CD14-positive monocyte (primary cell): ENCODE results near the gene FST. TPM values are rescaled to one million over a fixed set of nuclear protein-coding genes. Genes with fewer than 3 reads are reported as not detected.

Source experiments
- DNase-seq, 3 donors: peaks; one replicate each; pipeline ENCODE4 v3.0.0-alpha.2; 2011 to 2022
- H2AFZ ChIP-seq: 2 replicates; pipeline ENCODE4 v1.6.0; 2012; ENCODE audit warnings: mild to moderate bottlenecking, low read depth, low read length, inconsistent platforms; ENCODE audit not compliant: insufficient read depth, poor library complexity, severe bottlenecking
- H3K27ac ChIP-seq, 2 donors: 1 replicate in 1 of 2; 2 replicates in 1 of 2; pipeline ENCODE4 v1.5.1; 2012 to 2013; ENCODE audit warnings: low read length in 2 of 2, control low read depth in 1 of 2, inconsistent platforms in 1 of 2, low read depth in 1 of 2, mild to moderate bottlenecking in 1 of 2
- H3K27me3 ChIP-seq, 2 donors: one replicate each; pipeline versions ENCODE4 v1.6.0 to v1.6.1; 2011 to 2013; ENCODE audit warnings: low read length in 2 of 2; ENCODE audit not compliant: control insufficient read depth in 2 of 2, insufficient read depth in 2 of 2
- H3K36me3 ChIP-seq, 2 donors: replicated peaks in 1 of 2; 1 replicate in 1 of 2; 2 replicates in 1 of 2; pipeline versions ENCODE4 v1.5.1 to v1.6.1; 2012 to 2013; ENCODE audit warnings: low read length in 2 of 2, control low read depth in 1 of 2, inconsistent platforms in 1 of 2, mild to moderate bottlenecking in 1 of 2; ENCODE audit not compliant: insufficient read depth in 2 of 2, control insufficient read depth in 1 of 2
- H3K4me1 ChIP-seq, 2 donors: 1 replicate in 1 of 2; 2 replicates in 1 of 2; pipeline versions ENCODE4 v1.5.1 to v1.6.1; 2012 to 2013; ENCODE audit warnings: low read length in 2 of 2, control low read depth in 1 of 2, inconsistent platforms in 1 of 2, mild to moderate bottlenecking in 1 of 2, moderate library complexity in 1 of 2; ENCODE audit not compliant: insufficient read depth in 2 of 2, control insufficient read depth in 1 of 2
- H3K4me2 ChIP-seq: replicated peaks from 2 replicates; pipeline ENCODE3; 2012; ENCODE audit warnings: low read length, moderate library complexity, mild to moderate bottlenecking; ENCODE audit not compliant: poor library complexity, severe bottlenecking; ENCODE audit errors: extremely low read depth
- H3K4me3 ChIP-seq, 3 experiments: fragments of 200-600 bp in 1 of 3; sonication (generic) in 1 of 3; replicated peaks in 1 of 3; 1 replicate in 2 of 3; 2 replicates in 1 of 3; pipeline ENCODE4 v1.5.1; 2011 to 2013; ENCODE audit warnings: low read length in 3 of 3, mild to moderate bottlenecking in 3 of 3, control low read depth in 2 of 3, low read depth in 2 of 3, inconsistent platforms in 1 of 3, moderate library complexity in 1 of 3
- H3K79me2 ChIP-seq: 2 replicates; pipeline ENCODE4 v1.6.0; 2012; ENCODE audit warnings: mild to moderate bottlenecking, control low read depth, inconsistent platforms, low read length, moderate library complexity; ENCODE audit not compliant: insufficient read depth
- H3K9ac ChIP-seq: 2 replicates; pipeline ENCODE4 v1.6.0; 2017; ENCODE audit warnings: low read length, mild to moderate bottlenecking; ENCODE audit not compliant: insufficient read depth, poor library complexity, severe bottlenecking
- H3K9me3 ChIP-seq, 2 donors: replicated peaks in 1 of 2; 1 replicate in 1 of 2; 2 replicates in 1 of 2; pipeline versions ENCODE4 v1.5.1 to v1.6.1; 2012 to 2013; ENCODE audit warnings: low read length in 2 of 2, control low read depth in 1 of 2; ENCODE audit not compliant: control insufficient read depth in 1 of 2, insufficient read depth in 1 of 2
- H4K20me1 ChIP-seq: 2 replicates; pipeline ENCODE4 v1.6.0; 2012; ENCODE audit warnings: mild to moderate bottlenecking, low read length, control low read depth, moderate library complexity; ENCODE audit not compliant: insufficient read depth
- H3K27ac Mint-ChIP-seq, 7 donors: one replicate each; pipeline ENCODE4 v1.8.0; 2020; ENCODE audit warnings: mild to moderate bottlenecking in 7 of 7, mixed read lengths in 7 of 7, moderate library complexity in 6 of 7, inconsistent platforms in 2 of 7
- H3K27me3 Mint-ChIP-seq, 3 donors: one replicate each; pipeline ENCODE4 v1.8.0; 2021 to 2022; ENCODE audit warnings: low read depth in 3 of 3, mild to moderate bottlenecking in 3 of 3, mixed read lengths in 3 of 3, moderate library complexity in 3 of 3, inconsistent platforms in 1 of 3
- H3K36me3 Mint-ChIP-seq, 2 donors: one replicate each; pipeline ENCODE4 v1.8.0; 2020; ENCODE audit warnings: mixed read lengths in 2 of 2, inconsistent platforms in 1 of 2, mild to moderate bottlenecking in 1 of 2
- H3K4me1 Mint-ChIP-seq: one replicate; pipeline ENCODE4 v1.8.0; 2020; ENCODE audit warnings: mild to moderate bottlenecking, mixed read lengths
- H3K4me3 Mint-ChIP-seq, 2 donors: one replicate each; pipeline ENCODE4 v1.8.0; 2020; ENCODE audit warnings: mild to moderate bottlenecking in 2 of 2, mixed read lengths in 2 of 2, moderate library complexity in 1 of 2
- H3K9me3 Mint-ChIP-seq, 7 donors: one replicate each; pipeline ENCODE4 v1.8.0; 2020 to 2022; ENCODE audit warnings: mixed read lengths in 7 of 7, mild to moderate bottlenecking in 6 of 7, moderate library complexity in 6 of 7, inconsistent platforms in 2 of 7
- CTCF ChIP-seq: fragments of 200-600 bp; IDR thresholded peaks from one replicate; pipeline ENCODE4 v1.8.0; 2022; ENCODE audit warnings: antibody characterized with exemption, mild to moderate bottlenecking
- WGBS: methylation state at CpG from one replicate; pipeline ENCODE4 v1.1.5; 2013; ENCODE audit warnings: missing lambda C conversion rate; ENCODE audit not compliant: insufficient coverage; 5-methylcytosine and 5-hydroxymethylcytosine counted together
- intact Hi-C, 2 donors: fragments of 100-400 bp; cut with micrococcal nuclease; formaldehyde crosslinking; loops; one replicate each; pipeline versions ENCODE4 v1.15.0 to v1.15.1; 2023
- polyA plus RNA-seq, 3 donors: library from polyadenylated mRNA; depleted of rRNA in 1 of 3; unstranded in 2 of 3; stranded (reverse) in 1 of 3; fragments of 300-500 nt in 2 of 3; fragments of >200 nt in 1 of 3; fragmentation: Illumina TruSeq in 2 of 3; gene quantifications; 1 replicate in 2 of 3; 2 replicates in 1 of 3; pipeline ENCODE4 v1.2.3, GENCODE V29; 2012 to 2021

The FST gene
- polyA plus RNA-seq, 3 donors = 0.23 TPM; not detected in 2

GRCh38 chr5:53472720-53473510 lies 7.5 kb upstream of the FST start:
- Histone ChIP-seq H3K79me2 (no peaks in the 10 kb centered on the region), H3K4me2 (no peak overlapping the region), H3K27me3 (peaks cover 19 to 27% of the 10 kb centered on the region in 2 donors), H2AFZ (no peak overlapping the region), H3K9me3 (no peaks in the 10 kb centered on the region), H3K4me3 (no peak overlapping the region), H3K9ac (no peak overlapping the region), H3K4me1 (no peaks in the 10 kb centered on the region), H4K20me1 (no peaks in the 10 kb centered on the region), H3K36me3 (no peaks in the 10 kb centered on the region), H3K27ac (no peak overlapping the region)
- WGBS = no CpG with 5 or more reads among the region's 4 CpGs
- intact Hi-C loops = no loop called here
- no peak overlapping the region for H3K27ac Mint-ChIP-seq
- no peaks in the 10 kb centered on the region for H3K36me3 Mint-ChIP-seq
- peaks cover 2% of the 10 kb centered on the region for H3K4me1 Mint-ChIP-seq
- no peak for TF ChIP-seq CTCF
- H3K4me3 Mint-ChIP-seq = no peak overlapping the region
- H3K9me3 Mint-ChIP-seq = no peaks in the 10 kb centered on the region
- DNase-seq = no peak
- H3K27me3 Mint-ChIP-seq = peaks cover 17 to 25% (median 20%) of the 10 kb centered on the region in 3 donors

DNA sequence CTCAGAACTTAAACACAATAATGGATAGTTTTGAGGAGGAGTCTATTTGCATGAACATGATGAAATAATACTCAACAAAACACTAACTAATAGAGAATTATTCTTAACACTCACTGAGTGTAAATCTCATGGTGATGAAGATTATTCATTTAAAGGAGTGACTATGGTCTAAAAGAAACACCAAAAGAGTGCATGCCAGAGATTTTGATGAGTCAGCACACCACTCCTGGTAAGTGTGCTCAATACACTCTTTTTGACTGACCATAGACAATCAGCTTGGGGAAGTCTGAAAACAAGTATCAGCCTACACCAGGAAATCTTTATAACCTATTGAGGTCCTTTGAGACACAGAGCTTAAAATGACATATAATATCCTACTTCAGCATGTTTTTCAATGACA lies 6.8 kb upstream of the FST start:
- H3K4me1 Mint-ChIP-seq = peaks cover 7% of the 10 kb centered on the region
- H3K9me3 ChIP-seq = no peaks in the 10 kb centered on the region
- no peak overlapping the region for H3K9ac ChIP-seq
- DNase-seq = no peak
- peaks cover 3 to 4% of the 10 kb centered on the region in 2 donors for H3K4me1 ChIP-seq
- no peaks in the 10 kb centered on the region for H3K79me2 ChIP-seq
- peaks cover 26 to 34% of the 10 kb centered on the region in 2 donors for H3K27me3 ChIP-seq
- intact Hi-C loops = no loop called here
- no peak overlapping the region for H3K27ac ChIP-seq
- peaks cover 23 to 32% (median 26%) of the 10 kb centered on the region in 3 donors for H3K27me3 Mint-ChIP-seq
- no peaks in the 10 kb centered on the region for H3K36me3 ChIP-seq
- no peak for TF ChIP-seq CTCF
- no peak overlapping the region for H3K4me3 ChIP-seq
- H3K4me3 Mint-ChIP-seq = no peak overlapping the region
- H2AFZ ChIP-seq = no peak overlapping the region
- H4K20me1 ChIP-seq = no peaks in the 10 kb centered on the region
- H3K9me3 Mint-ChIP-seq = peaks cover 0 to 2% (median 0%) of the 10 kb centered on the region in 7 donors
- H3K4me2 ChIP-seq = no peak overlapping the region
- H3K27ac Mint-ChIP-seq = no peak overlapping the region
- no peaks in the 10 kb centered on the region for H3K36me3 Mint-ChIP-seq
